ENCODE results near the gene AGR3. TPM values are rescaled to one million over a fixed set of nuclear protein-coding genes. Genes with fewer than 3 reads are reported as not detected.

The AGR3 gene
- total and polyA plus RNA-seq, 2 donors (not counting 3 experiments of a cell fraction or from before 2014, with no cell fraction given), result not detected

GRCh38 chr7:16883918-16884317 is 2.1 kb upstream of the AGR3 start:
- FAIRE-seq, result no peak
- no peaks in the 10 kb centered on the region for H3K9me1 ChIP-seq (replicated peaks; ENCODE audit: control insufficient read depth, extremely low read depth, insufficient read depth, low read length)

GRCh38 chr7:16880554-16880953 is 1.2 kb downstream of the AGR3 start:
- no peak for FAIRE-seq
- no peak for DNase-seq (ENCODE audit: low read depth, low spot score)
- POLR2A ChIA-PET, result no interaction called here
- no peaks in the 10 kb centered on the region for H3K27me3 ChIP-seq (ENCODE audit: control insufficient read depth in 2 of 2, insufficient read depth in 2 of 2, low read length in 2 of 2)
- H4K20me1 ChIP-seq (replicated peaks; ENCODE audit: control insufficient read depth, extremely low read depth, insufficient read depth, low read length), result no peaks in the 10 kb centered on the region
- dilution Hi-C loops (cut with MboI; ENCODE audit: extremely low pct_ligation_motif_present, low sequenced_read_pairs) (no loop called here), intact Hi-C loops (cut with micrococcal nuclease) (no loop called here)
- CTCF ChIA-PET, result interaction anchor here (2.0 kb wide), 1 partner anchor 80 kb away, joined by 5 read pairs; no protein-coding TSS in a partner anchor
- no peaks in the 10 kb centered on the region for H3K4me1 ChIP-seq (ENCODE audit: control insufficient read depth, extremely low read depth, insufficient read depth, low read length)
- H3K79me2 ChIP-seq (ENCODE audit: control insufficient read depth, insufficient read depth, low read length), result no peaks in the 10 kb centered on the region
- H2AFZ ChIP-seq (ENCODE audit: low read depth, low read length), result no peak overlapping the region
- no peak overlapping the region for H3K9ac ChIP-seq (replicated peaks; ENCODE audit: extremely low read depth, insufficient read depth, low read length)
- H3K9me1 ChIP-seq (replicated peaks; ENCODE audit: control insufficient read depth, extremely low read depth, insufficient read depth, low read length), result no peaks in the 10 kb centered on the region
- no peak overlapping the region for H3K4me3 ChIP-seq (replicated peaks in 1 of 3; ENCODE audit: insufficient read depth in 1 of 3, low read depth in 1 of 3, low read length in 3 of 3)
- no peak overlapping the region for H3K4me2 ChIP-seq (ENCODE audit: insufficient read depth, low read length)
- no peaks in the 10 kb centered on the region for H3K9me3 ChIP-seq (replicated peaks; ENCODE audit: control insufficient read depth, insufficient read depth, low read length)
- no peaks in the 10 kb centered on the region for H3K36me3 ChIP-seq (ENCODE audit: control insufficient read depth in 2 of 2, extremely low read depth in 1 of 2, insufficient read depth in 2 of 2, low read length in 2 of 2)
- BruUV-seq (replicated peaks), result no TSS peak
- no peak overlapping the region for H3K27ac ChIP-seq (ENCODE audit: insufficient read depth, low read depth, low read length)
- TF ChIP-seq EZH2 (IDR thresholded peaks at IDR 0.05; ENCODE audit: borderline replicate concordance, low read depth, low read length, severe bottlenecking) (no peak), MYC (IDR thresholded peaks at IDR 0.05; ENCODE audit: low read depth, low read length) (no peak), FOS (IDR thresholded peaks at IDR 0.05; ENCODE audit: borderline replicate concordance, insufficient read depth, low read length) (no peak), MAX (IDR thresholded peaks at IDR 0.05; ENCODE audit: insufficient read depth, insufficient read length) (no peak), JUN (IDR thresholded peaks at IDR 0.05; ENCODE audit: borderline replicate concordance, insufficient read depth, insufficient read length, low read depth) (no peak), POLR2AphosphoS5 (IDR thresholded peaks at IDR 0.05; ENCODE audit: insufficient read depth, low read depth, low read length) (no peak), GATA2 (IDR thresholded peaks at IDR 0.05; ENCODE audit: insufficient read depth, insufficient read length, low read depth, low read length) (no peak), POLR2A (IDR thresholded peaks at IDR 0.05; ENCODE audit: low read depth, low read length) (no peak)
- TF ChIP-seq, protein P1, sequence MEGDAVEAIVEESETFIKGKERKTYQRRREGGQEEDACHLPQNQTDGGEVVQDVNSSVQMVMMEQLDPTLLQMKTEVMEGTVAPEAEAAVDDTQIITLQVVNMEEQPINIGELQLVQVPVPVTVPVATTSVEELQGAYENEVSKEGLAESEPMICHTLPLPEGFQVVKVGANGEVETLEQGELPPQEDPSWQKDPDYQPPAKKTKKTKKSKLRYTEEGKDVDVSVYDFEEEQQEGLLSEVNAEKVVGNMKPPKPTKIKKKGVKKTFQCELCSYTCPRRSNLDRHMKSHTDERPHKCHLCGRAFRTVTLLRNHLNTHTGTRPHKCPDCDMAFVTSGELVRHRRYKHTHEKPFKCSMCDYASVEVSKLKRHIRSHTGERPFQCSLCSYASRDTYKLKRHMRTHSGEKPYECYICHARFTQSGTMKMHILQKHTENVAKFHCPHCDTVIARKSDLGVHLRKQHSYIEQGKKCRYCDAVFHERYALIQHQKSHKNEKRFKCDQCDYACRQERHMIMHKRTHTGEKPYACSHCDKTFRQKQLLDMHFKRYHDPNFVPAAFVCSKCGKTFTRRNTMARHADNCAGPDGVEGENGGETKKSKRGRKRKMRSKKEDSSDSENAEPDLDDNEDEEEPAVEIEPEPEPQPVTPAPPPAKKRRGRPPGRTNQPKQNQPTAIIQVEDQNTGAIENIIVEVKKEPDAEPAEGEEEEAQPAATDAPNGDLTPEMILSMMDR (IDR thresholded peaks at IDR 0.05; ENCODE audit: extremely low read depth in 1 of 2, insufficient read depth in 1 of 2, low read depth in 1 of 2, low read length in 2 of 2), result no peak

More at GRCh38 chr7:16883918-16884317, 2.1 kb upstream of the AGR3 start:
- Histone ChIP-seq H3K79me2 (ENCODE audit: control insufficient read depth, insufficient read depth, low read length) (no peaks in the 10 kb centered on the region), H3K9ac (replicated peaks; ENCODE audit: extremely low read depth, insufficient read depth, low read length) (no peak overlapping the region), H3K4me1 (ENCODE audit: control insufficient read depth, extremely low read depth, insufficient read depth, low read length) (no peaks in the 10 kb centered on the region), H3K36me3 (ENCODE audit: control insufficient read depth in 2 of 2, extremely low read depth in 1 of 2, insufficient read depth in 2 of 2, low read length in 2 of 2) (no peaks in the 10 kb centered on the region), H2AFZ (ENCODE audit: low read depth, low read length) (no peak overlapping the region), H3K9me3 (replicated peaks; ENCODE audit: control insufficient read depth, insufficient read depth, low read length) (no peaks in the 10 kb centered on the region), H3K27me3 (ENCODE audit: control insufficient read depth in 2 of 2, insufficient read depth in 2 of 2, low read length in 2 of 2) (no peaks in the 10 kb centered on the region), H3K27ac (ENCODE audit: insufficient read depth, low read depth, low read length) (no peak overlapping the region), H4K20me1 (replicated peaks; ENCODE audit: control insufficient read depth, extremely low read depth, insufficient read depth, low read length) (no peaks in the 10 kb centered on the region), H3K4me3 (replicated peaks in 1 of 3; ENCODE audit: insufficient read depth in 1 of 3, low read depth in 1 of 3, low read length in 3 of 3) (no peak overlapping the region), H3K4me2 (ENCODE audit: insufficient read depth, low read length) (no peak overlapping the region)
- POLR2A ChIA-PET, result no interaction called here
- no peak for DNase-seq (ENCODE audit: low read depth, low spot score)
- intact Hi-C loops (cut with micrococcal nuclease) (no loop called here), dilution Hi-C loops (cut with MboI; ENCODE audit: extremely low pct_ligation_motif_present, low sequenced_read_pairs) (no loop called here)
- no peak for TF ChIP-seq MAX (IDR thresholded peaks at IDR 0.05; ENCODE audit: insufficient read depth, insufficient read length)
- TF ChIP-seq JUN (IDR thresholded peaks at IDR 0.05; ENCODE audit: borderline replicate concordance, insufficient read depth, insufficient read length, low read depth), result no peak
- TF ChIP-seq EZH2 (IDR thresholded peaks at IDR 0.05; ENCODE audit: borderline replicate concordance, low read depth, low read length, severe bottlenecking), result no peak
- TF ChIP-seq POLR2AphosphoS5 (IDR thresholded peaks at IDR 0.05; ENCODE audit: insufficient read depth, low read depth, low read length), result no peak
- no peak for TF ChIP-seq GATA2 (IDR thresholded peaks at IDR 0.05; ENCODE audit: insufficient read depth, insufficient read length, low read depth, low read length)
- TF ChIP-seq FOS (IDR thresholded peaks at IDR 0.05; ENCODE audit: borderline replicate concordance, insufficient read depth, low read length), result no peak
- BruUV-seq (replicated peaks), result no TSS peak
- CTCF ChIA-PET, result no interaction called here

All from endothelial cell of umbilical vein (primary cell).